A549 treated with CORT108297 at 1 μM for 4 hours (cell line): ENCODE results near the gene TIMM8A. TPM values are rescaled to one million over a fixed set of nuclear protein-coding genes. Genes with fewer than 3 reads are reported as not detected.

Experiments used
- total RNA-seq: library from RNA; stranded (reverse); fragments of 200-300 nt; extraction: Qiagen RNA extraction; gene quantifications from 5 replicates; pipeline ENCODE4 v1.2.3, GENCODE V29; 2022

Gene TIMM8A
- total RNA-seq = 29.4 to 31.4 TPM (median 30.8 TPM) in 5 replicates

GRCh38 chrX:101348452-101349192, at the start of gene TIMM8A:
Gene TIMM8A, minus strand, starts transcription at chrX:101348742. Its CDS starts 78 bp downstream, at chrX:101348664.

GRCh38 chrX:101390664-101391525, 42.4 kb upstream of the TIMM8A start, which contains the start of gene RPL36A:
Gene RPL36A, plus strand, starts transcription at chrX:101391011. Its CDS starts 33 bp downstream, at chrX:101391044.

GRCh38 chrX:101385795-101386541, 37.4 kb upstream of the TIMM8A start, which contains the start of gene BTK:
Gene BTK, minus strand, starts transcription at chrX:101386191. Its CDS starts 10,907 bp downstream, at chrX:101375284.

Other genes with a start within 250 kb of the TIMM8A start
- 0.09 to 0.28 TPM (median 0.23 TPM) in 5 replicates for gene DRP2, start 129.0 kb downstream of the TIMM8A start, total RNA-seq
- 0.07 to 0.16 TPM (median 0.10 TPM) in 5 replicates for gene TAF7L, start 57.4 kb downstream of the TIMM8A start, total RNA-seq
- gene BTK, start 37.4 kb upstream of the TIMM8A start, total RNA-seq = 0.10 to 0.18 TPM (median 0.15 TPM) in 5 replicates
- 2,402 to 3,144 TPM (median 2,521 TPM) in 5 replicates for gene RPL36A, start 42.3 kb upstream of the TIMM8A start, total RNA-seq
- 174 to 204 TPM (median 187 TPM) in 5 replicates for gene GLA, start 59.2 kb upstream of the TIMM8A start, total RNA-seq
- 56.6 to 70.7 TPM (median 60.1 TPM) in 5 replicates for gene HNRNPH2, start 59.5 kb upstream of the TIMM8A start, total RNA-seq
- 0.37 to 1.1 TPM (median 0.68 TPM) in 5 replicates for gene ARMCX4, start 136.7 kb upstream of the TIMM8A start, total RNA-seq
- 0.32 to 0.68 TPM (median 0.34 TPM) in 5 replicates for gene ARMCX1, start 201.8 kb upstream of the TIMM8A start, total RNA-seq